ENCODE data around the gene CEMIP. TPM values are rescaled to one million over a fixed set of nuclear protein-coding genes. Genes with fewer than 3 reads are reported as not detected.

Gene CEMIP
- polyA plus RNA-seq, 3 donors = not detected

- H3K4me2 ChIP-seq (replicated peaks; ENCODE audit: extremely low read depth, low read length, poor library complexity, severe bottlenecking) = no peak overlapping the region
- no peak overlapping the region for H2AFZ ChIP-seq (ENCODE audit: insufficient read depth, low read depth, low read length, poor library complexity, severe bottlenecking)
- Mint-ChIP-seq H3K27me3 (ENCODE audit: low read depth in 3 of 3) (peaks cover 0 to 3% (median 0%) of the 10 kb centered on the region in 3 donors), H3K4me1 (peaks cover 6% of the 10 kb centered on the region), H3K4me3 (no peak overlapping the region), H3K27ac (no peak overlapping the region), H3K9me3 (peaks cover 0 to 3% (median 0%) of the 10 kb centered on the region in 7 donors), H3K36me3 (no peaks in the 10 kb centered on the region)
- no peaks in the 10 kb centered on the region for H4K20me1 ChIP-seq (ENCODE audit: insufficient read depth, low read length)
- H3K4me3 ChIP-seq (replicated peaks in 1 of 3; ENCODE audit: low read depth in 2 of 3, low read length in 3 of 3) = no peak overlapping the region
- no peaks in the 10 kb centered on the region for H3K36me3 ChIP-seq (replicated peaks in 1 of 2; ENCODE audit: control insufficient read depth in 1 of 2, insufficient read depth in 2 of 2, low read length in 2 of 2)
- no peak for TF ChIP-seq CTCF (IDR thresholded peaks at IDR 0.05)
- H3K4me1 ChIP-seq (ENCODE audit: control insufficient read depth in 1 of 2, insufficient read depth in 2 of 2, low read length in 2 of 2) = no peaks in the 10 kb centered on the region
- 100% methylated on average over 2 of the region's 6 CpGs for WGBS (ENCODE audit: insufficient coverage)
- no peak for DNase-seq
- no peaks in the 10 kb centered on the region for H3K9me3 ChIP-seq (replicated peaks in 1 of 2; ENCODE audit: control insufficient read depth in 1 of 2, insufficient read depth in 1 of 2, low read length in 2 of 2)
- no peak overlapping the region for H3K27ac ChIP-seq (ENCODE audit: low read depth in 1 of 2, low read length in 2 of 2)
- no peak overlapping the region for H3K9ac ChIP-seq (ENCODE audit: insufficient read depth, low read length, poor library complexity, severe bottlenecking)
- intact Hi-C loops (cut with micrococcal nuclease) = no loop called here
- H3K79me2 ChIP-seq (ENCODE audit: insufficient read depth, low read length) = no peaks in the 10 kb centered on the region
- no peaks in the 10 kb centered on the region for H3K27me3 ChIP-seq (ENCODE audit: control insufficient read depth in 2 of 2, insufficient read depth in 2 of 2, low read length in 2 of 2)
Measured at GRCh38 chr15:80825361-80826030, 46.3 kb downstream of the CEMIP start.

- DNase-seq = no peak
- Histone ChIP-seq H4K20me1 (ENCODE audit: insufficient read depth, low read length) (no peaks in the 10 kb centered on the region), H3K27me3 (ENCODE audit: control insufficient read depth in 2 of 2, insufficient read depth in 2 of 2, low read length in 2 of 2) (no peaks in the 10 kb centered on the region), H2AFZ (ENCODE audit: insufficient read depth, low read depth, low read length, poor library complexity, severe bottlenecking) (no peak overlapping the region), H3K9ac (ENCODE audit: insufficient read depth, low read length, poor library complexity, severe bottlenecking) (no peak overlapping the region), H3K4me2 (replicated peaks; ENCODE audit: extremely low read depth, low read length, poor library complexity, severe bottlenecking) (no peak overlapping the region), H3K4me1 (ENCODE audit: control insufficient read depth in 1 of 2, insufficient read depth in 2 of 2, low read length in 2 of 2) (no peaks in the 10 kb centered on the region), H3K9me3 (replicated peaks in 1 of 2; ENCODE audit: control insufficient read depth in 1 of 2, insufficient read depth in 1 of 2, low read length in 2 of 2) (no peaks in the 10 kb centered on the region), H3K36me3 (replicated peaks in 1 of 2; ENCODE audit: control insufficient read depth in 1 of 2, insufficient read depth in 2 of 2, low read length in 2 of 2) (no peaks in the 10 kb centered on the region), H3K4me3 (replicated peaks in 1 of 3; ENCODE audit: low read depth in 2 of 3, low read length in 3 of 3) (no peak overlapping the region), H3K79me2 (ENCODE audit: insufficient read depth, low read length) (no peaks in the 10 kb centered on the region), H3K27ac (ENCODE audit: low read depth in 1 of 2, low read length in 2 of 2) (no peak overlapping the region)
- peaks cover 0 to 7% (median 1%) of the 10 kb centered on the region in 3 donors for H3K27me3 Mint-ChIP-seq (ENCODE audit: low read depth in 3 of 3)
- no peak overlapping the region for H3K4me3 Mint-ChIP-seq
- peak overlapping the region in 1 of 7 donors; percentile 24 for H3K27ac Mint-ChIP-seq
- H3K9me3 Mint-ChIP-seq = no peaks in the 10 kb centered on the region
- intact Hi-C loops (cut with micrococcal nuclease) = no loop called here
- peaks cover 6% of the 10 kb centered on the region for H3K4me1 Mint-ChIP-seq
- no peaks in the 10 kb centered on the region for H3K36me3 Mint-ChIP-seq
- no peak for TF ChIP-seq CTCF (IDR thresholded peaks at IDR 0.05)
Measured at GRCh38 chr15:80828796-80829195, 49.6 kb downstream of the CEMIP start.
